ENCODE measurements around the gene CLDN2. TPM values are rescaled to one million over a fixed set of nuclear protein-coding genes. Genes with fewer than 3 reads are reported as not detected.

Gene CLDN2
- total RNA-seq, 1 experiment from 2014 or later, result 17.6 TPM

DNA sequence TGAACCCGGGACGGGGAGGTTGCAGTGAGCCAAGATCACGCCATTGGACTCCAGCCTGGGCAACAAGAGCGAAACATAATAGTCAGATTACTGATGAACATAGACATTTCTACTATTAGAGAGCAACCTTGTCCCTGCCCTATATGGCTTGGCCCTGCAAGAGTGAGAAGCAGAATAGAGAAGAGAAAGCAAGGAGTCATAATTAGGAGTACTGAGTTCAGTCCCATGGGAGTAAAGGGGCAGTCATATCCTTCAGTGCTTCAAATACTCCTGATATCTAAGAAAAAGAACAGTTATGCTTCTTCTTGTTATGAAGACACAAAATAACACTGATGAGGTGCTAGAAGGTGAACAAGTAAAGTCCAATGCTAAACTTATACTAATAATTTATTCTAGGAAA is 33.8 kb downstream of the CLDN2 start:
- Mint-ChIP-seq H3K4me1 (ENCODE audit: low read depth, unreplicated experiment) (peaks cover 36% of the 10 kb centered on the region), H3K9me3 (ENCODE audit: low read depth, unreplicated experiment) (no peaks in the 10 kb centered on the region), H3K36me3 (ENCODE audit: insufficient read depth, unreplicated experiment) (no peaks in the 10 kb centered on the region), H3K27ac (ENCODE audit: unreplicated experiment) (no peak overlapping the region), H3K27me3 (ENCODE audit: unreplicated experiment) (no peaks in the 10 kb centered on the region), H3K4me3 (ENCODE audit: low read depth, unreplicated experiment) (no peak overlapping the region)
- intact Hi-C loops (cut with micrococcal nuclease; ENCODE audit: unreplicated experiment), result no loop called here
- BruUV-seq (replicated peaks), result no TSS peak
- no peak for TF ChIP-seq CTCF (IDR thresholded peaks at IDR 0.05; ENCODE audit: unreplicated experiment)
- no peak for DNase-seq
- CTCF ChIA-PET, result no interaction called here

GRCh38 chrX:106955004-106955772 is 35.0 kb downstream of the CLDN2 start:
- no TSS peak for BruUV-seq (replicated peaks)
- Mint-ChIP-seq H3K27ac (ENCODE audit: unreplicated experiment) (no peak overlapping the region), H3K4me3 (ENCODE audit: low read depth, unreplicated experiment) (no peak overlapping the region), H3K36me3 (ENCODE audit: insufficient read depth, unreplicated experiment) (no peaks in the 10 kb centered on the region), H3K27me3 (ENCODE audit: unreplicated experiment) (no peaks in the 10 kb centered on the region), H3K9me3 (ENCODE audit: low read depth, unreplicated experiment) (no peaks in the 10 kb centered on the region), H3K4me1 (ENCODE audit: low read depth, unreplicated experiment) (peaks cover 25% of the 10 kb centered on the region)
- no peak for TF ChIP-seq CTCF (IDR thresholded peaks at IDR 0.05; ENCODE audit: unreplicated experiment)
- CTCF ChIA-PET, result interaction anchor here (0.5 kb wide), 1 partner anchor 27 kb away, joined by 4 read pairs; no protein-coding TSS in a partner anchor
- intact Hi-C loops (cut with micrococcal nuclease; ENCODE audit: unreplicated experiment), result no loop called here
- DNase-seq, result no peak

DNA sequence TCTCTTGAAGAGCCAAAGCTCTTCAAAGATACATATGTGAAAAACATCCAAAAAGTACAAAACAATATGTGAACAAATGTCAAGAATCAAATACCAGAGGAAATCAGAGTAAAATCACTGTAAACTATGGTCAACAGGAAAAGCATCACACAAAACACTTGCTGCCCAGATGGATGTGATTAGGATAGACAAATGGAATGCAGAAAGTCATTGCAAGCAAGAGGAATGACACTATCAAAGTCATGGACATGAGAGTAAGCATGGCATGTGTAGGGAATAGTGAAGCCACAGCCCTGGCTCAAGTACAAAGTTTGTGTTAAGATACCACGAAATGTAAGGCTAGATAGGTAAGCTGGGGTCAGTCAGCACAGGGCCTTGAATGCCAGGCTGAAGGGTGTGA is 37.7 kb downstream of the CLDN2 start:
- no peaks in the 10 kb centered on the region for H3K9me3 Mint-ChIP-seq (ENCODE audit: low read depth, unreplicated experiment)
- no peaks in the 10 kb centered on the region for H3K36me3 Mint-ChIP-seq (ENCODE audit: insufficient read depth, unreplicated experiment)
- no peak for TF ChIP-seq CTCF (IDR thresholded peaks at IDR 0.05; ENCODE audit: unreplicated experiment)
- H3K27me3 Mint-ChIP-seq (ENCODE audit: unreplicated experiment), result no peaks in the 10 kb centered on the region
- CTCF ChIA-PET, result no interaction called here
- DNase-seq, result no peak
- H3K4me1 Mint-ChIP-seq (ENCODE audit: low read depth, unreplicated experiment), result peaks cover 17% of the 10 kb centered on the region
- intact Hi-C loops (cut with micrococcal nuclease; ENCODE audit: unreplicated experiment), result no loop called here
- no peak overlapping the region for H3K4me3 Mint-ChIP-seq (ENCODE audit: low read depth, unreplicated experiment)
- no TSS peak for BruUV-seq (replicated peaks)
- H3K27ac Mint-ChIP-seq (ENCODE audit: unreplicated experiment), result no peak overlapping the region

- intact Hi-C loops (cut with micrococcal nuclease; ENCODE audit: unreplicated experiment), result no loop called here
- Mint-ChIP-seq H3K4me3 (ENCODE audit: low read depth, unreplicated experiment) (no peak overlapping the region), H3K9me3 (ENCODE audit: low read depth, unreplicated experiment) (no peaks in the 10 kb centered on the region), H3K36me3 (ENCODE audit: insufficient read depth, unreplicated experiment) (no peaks in the 10 kb centered on the region), H3K27me3 (ENCODE audit: unreplicated experiment) (no peaks in the 10 kb centered on the region), H3K27ac (ENCODE audit: unreplicated experiment) (no peak overlapping the region), H3K4me1 (ENCODE audit: low read depth, unreplicated experiment) (peaks cover 12% of the 10 kb centered on the region)
- CTCF ChIA-PET, result interaction anchor here (1.1 to 2.2 kb wide), 5 partner anchors 27 to 86 kb away, joined by 4 to 39 read pairs (median 8); no protein-coding TSS in a partner anchor
- no peak for TF ChIP-seq CTCF (IDR thresholded peaks at IDR 0.05; ENCODE audit: unreplicated experiment)
- peak; percentile 17 for DNase-seq
- no TSS peak for BruUV-seq (replicated peaks)
These were observed 39.7 kb downstream of the CLDN2 start for GRCh38 chrX:106959901-106960300.
